Right ventricle myocardium superior (tissue), 1 donor: Measurements from ENCODE around the gene ST6GALNAC3. TPM values are rescaled to one million over a fixed set of nuclear protein-coding genes. Genes with fewer than 3 reads are reported as not detected.
"Not testable (repeated sequence)": the region's sequence is repeated elsewhere in the genome, so short reads cannot be mapped to it uniquely, and the experiment has no call there.

Source experiments
- ATAC-seq: fragments of 200-7000 bp; cut with Tn5 transposase; one replicate; pipeline ENCODE4 v1.9.1; 2020; ENCODE audit warnings: mild to moderate bottlenecking; ENCODE audit not compliant: poor library complexity
- DNase-seq: peaks from one replicate; pipeline ENCODE4 v3.0.0-alpha.2; 2020
- intact Hi-C: fragments of 100-400 bp; cut with DNase I; formaldehyde crosslinking; loops from one replicate; pipeline ENCODE4 v1.11.2; 2022
- total RNA-seq: library from RNA; stranded (reverse); fragmentation: NEBNext Ultra II Directional; extraction: Animal tissue kit (Norgen Biotek cat#: 25700); gene quantifications from one replicate; pipeline ENCODE4 v1.2.1, GENCODE V29; 2021
- donor health status: DM: no; HTN: yes; CAD: no; lungs with severe emphysema.

The ST6GALNAC3 gene
- total RNA-seq, 1 donor from 2014 or later = 4.5 TPM

DNA sequence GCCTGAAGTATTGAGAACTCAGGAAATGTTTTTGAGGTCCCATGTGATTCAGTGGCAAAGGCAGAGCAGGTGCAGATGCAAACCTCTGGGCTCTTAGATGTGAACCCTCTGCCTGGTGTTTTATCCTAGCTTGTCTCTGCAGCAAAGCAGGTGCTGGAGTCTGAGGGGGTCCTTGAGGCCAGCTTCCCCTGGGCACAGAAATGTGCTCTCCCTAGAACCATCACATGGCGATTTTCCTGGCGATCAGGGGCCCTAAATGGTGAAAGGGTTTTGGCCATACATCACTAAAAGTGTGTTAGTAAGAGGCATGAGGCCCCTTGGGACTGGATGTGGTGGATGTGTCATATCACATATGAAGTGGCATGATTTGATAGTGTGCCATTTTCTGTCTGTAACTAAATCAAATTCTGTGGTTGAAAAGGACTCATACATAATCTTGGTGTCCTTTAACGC lies 144.8 kb downstream of the ST6GALNAC3 start:
- intact Hi-C loops = no loop called here
- ATAC-seq (no peak), DNase-seq (no peak)

DNA sequence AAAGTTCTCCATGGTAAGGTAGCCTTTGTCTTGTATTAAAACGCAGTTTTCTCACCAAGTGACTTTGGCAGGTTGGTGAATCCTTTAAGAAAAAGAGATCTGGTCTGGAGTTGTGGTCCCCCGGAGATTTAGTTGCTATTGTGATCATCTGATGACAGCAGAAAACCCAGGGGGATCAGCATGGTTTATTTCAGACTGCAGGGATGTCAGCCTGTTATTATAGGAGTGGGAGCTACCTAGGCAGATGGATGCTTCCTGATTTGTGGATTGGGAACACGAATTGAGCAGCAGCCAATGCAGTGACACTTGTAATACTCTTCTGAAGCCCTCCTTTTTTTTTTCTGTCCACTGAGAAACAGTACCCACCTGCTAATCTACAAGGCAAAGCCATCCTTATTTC lies 150.2 kb downstream of the ST6GALNAC3 start:
- ATAC-seq = no peak
- no peak for DNase-seq
- intact Hi-C loops = no loop called here

DNA sequence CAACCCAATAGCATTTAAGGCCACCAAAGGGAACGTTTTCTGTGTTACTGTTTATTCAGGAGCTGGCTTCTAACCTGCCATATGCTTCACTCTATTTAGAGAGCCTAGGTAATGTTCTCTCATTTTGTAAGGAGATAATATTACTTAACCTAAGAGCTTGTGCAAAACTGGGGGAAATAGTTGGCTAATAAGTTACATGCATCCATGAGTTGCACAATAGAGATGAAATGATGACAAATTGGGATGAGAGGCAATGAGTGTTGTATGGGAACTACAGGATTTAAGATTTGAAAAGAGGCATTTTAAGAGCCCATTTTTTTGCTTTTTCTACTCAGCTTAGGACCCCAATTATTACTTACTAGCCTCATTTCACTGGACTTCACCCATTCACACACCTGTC lies 151.0 kb downstream of the ST6GALNAC3 start:
- no peak for DNase-seq
- intact Hi-C loops = no loop called here
- no peak for ATAC-seq

DNA sequence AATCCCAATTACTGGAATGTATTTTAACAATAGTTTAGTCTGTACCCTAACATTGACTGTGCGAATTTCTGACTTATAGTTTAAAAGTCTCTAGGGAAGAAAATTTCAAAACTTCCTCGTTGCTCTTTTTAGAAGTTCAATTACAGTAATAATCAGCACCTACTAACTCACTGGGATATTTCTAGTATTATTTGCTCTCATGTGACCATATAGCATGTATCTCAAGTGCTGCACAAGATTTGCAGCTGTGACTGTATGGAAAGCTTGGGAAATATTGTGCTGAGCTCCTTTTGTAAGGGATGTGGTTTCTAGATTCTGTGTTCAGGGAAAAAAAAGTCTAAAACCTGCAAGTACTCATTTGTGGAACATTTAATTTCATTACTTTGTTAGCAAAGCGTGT lies 153.1 kb downstream of the ST6GALNAC3 start:
- ATAC-seq (no peak), DNase-seq (no peak)
- intact Hi-C loops = no loop called here

DNA sequence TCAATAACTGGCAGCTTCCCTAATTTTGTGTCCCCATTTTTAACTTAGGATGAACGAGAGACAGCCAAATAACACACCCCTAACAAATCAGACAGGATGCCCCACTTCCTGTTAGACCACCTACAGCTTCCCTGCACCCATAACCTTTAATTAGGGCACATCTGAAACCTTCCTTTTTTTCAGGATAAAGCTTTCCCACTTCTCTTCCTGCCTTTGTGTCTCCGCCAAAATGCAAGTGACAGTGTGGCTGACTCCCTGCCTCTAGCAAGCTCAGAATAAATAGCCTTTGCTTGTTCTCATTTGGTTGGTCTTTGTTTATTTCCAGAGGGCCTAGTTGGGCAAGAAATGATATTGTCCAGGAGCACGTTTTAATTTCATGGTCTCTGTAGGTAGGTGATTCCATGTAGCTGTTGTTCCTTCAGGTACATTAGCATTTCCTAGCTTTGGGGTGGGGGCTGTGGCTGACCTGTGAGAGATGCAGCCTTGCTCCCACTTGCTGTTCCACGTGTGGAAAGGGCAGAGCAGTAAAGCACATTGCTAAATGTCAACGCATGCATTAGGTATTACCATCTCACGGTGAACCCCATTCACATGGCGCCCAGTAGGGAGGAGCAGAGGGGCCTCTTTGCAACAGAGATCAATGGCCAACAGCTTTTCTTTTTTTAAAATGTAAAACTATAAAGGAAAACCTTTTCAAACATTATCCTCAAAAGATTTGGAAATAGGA lies 154.9 kb downstream of the ST6GALNAC3 start:
- DNase-seq (no peak), ATAC-seq (no peak)
- intact Hi-C loops = no loop called here

DNA sequence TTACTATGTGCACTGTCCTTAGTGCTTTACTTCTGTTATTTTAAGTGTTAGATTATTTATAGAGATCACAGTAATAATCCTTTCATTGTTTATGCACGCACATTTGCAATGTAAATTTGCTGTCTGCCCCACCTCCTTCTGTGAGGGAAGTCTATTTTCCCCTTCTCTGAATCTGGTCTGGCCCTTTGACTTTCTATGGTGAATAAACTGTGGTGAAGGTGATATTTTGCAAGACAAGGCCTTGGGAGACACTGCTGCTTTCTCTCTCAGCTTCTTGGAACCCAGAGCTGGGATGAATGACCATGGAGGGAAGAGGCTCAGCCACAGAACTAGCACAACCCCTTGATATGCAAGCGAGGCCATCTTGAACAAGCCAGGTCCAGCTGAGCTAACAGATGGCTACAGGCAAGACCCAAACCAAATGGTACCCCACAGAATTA lies 156.3 kb downstream of the ST6GALNAC3 start:
- intact Hi-C loops = no loop called here
- ATAC-seq (no peak), DNase-seq (no peak)

DNA sequence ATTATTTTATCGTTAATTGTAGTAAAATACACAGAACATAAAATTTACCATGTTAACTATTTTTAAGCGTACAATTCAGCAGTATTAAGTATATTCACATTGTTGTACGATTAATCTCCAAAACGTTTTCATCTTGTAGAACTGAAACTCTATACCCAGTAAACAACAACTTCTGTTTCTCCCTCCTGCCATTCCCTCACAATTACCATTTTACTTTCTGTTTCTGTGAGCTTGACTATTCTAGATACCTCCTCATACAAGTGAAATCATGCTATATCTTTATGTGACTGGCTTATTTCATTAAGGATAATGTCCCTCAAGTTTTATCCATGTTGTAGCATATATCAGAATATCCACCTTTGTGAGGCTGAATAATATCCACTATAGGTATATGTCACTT lies 156.8 kb downstream of the ST6GALNAC3 start:
- DNase-seq = no peak
- ATAC-seq = no peak

DNA sequence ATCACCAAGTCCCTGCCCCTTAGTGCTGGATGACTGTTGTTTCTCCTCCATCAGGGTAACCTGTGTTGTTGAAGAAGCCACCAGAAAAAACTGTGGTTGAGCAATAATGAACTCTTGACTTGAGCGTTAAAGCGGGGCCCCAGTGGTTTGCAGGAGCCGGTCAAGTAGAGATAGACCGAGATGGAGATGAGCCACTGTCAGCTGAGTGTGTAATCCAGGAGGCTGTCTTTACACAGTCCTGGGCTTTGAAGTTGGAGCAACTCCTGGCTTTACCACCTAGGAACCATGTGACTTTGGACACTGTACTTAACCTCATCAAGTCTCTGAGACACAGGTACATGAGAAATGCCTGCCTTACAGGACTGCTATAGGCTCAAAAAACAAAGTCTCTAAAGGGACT lies 158.1 kb downstream of the ST6GALNAC3 start:
- ATAC-seq (no peak), DNase-seq (no peak)
- intact Hi-C loops = no loop called here

More for the DNA sequence above, 156.8 kb downstream of the ST6GALNAC3 start:
- intact Hi-C loops = no loop called here

DNA sequence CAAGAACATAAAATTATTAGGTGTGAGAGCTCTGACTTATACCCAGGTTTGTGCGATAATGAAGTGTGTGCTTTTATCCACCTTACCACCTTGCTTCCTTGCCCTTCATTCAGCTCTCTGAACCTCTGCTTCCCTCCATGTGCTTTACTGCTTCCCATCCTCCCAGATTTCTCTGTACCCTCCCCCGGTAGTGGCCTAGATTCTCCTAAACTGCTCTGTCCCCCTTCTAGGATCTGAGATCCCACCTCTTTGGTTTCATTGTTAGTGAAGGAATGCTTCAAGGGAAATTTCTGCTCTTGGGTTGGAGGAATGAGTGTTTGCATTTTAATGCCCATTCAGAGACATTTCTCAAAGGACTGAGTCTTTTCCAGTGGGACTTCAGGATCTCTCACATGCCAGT lies 159.5 kb downstream of the ST6GALNAC3 start:
- ATAC-seq = no peak
- no peak for DNase-seq
- intact Hi-C loops = no loop called here

DNA sequence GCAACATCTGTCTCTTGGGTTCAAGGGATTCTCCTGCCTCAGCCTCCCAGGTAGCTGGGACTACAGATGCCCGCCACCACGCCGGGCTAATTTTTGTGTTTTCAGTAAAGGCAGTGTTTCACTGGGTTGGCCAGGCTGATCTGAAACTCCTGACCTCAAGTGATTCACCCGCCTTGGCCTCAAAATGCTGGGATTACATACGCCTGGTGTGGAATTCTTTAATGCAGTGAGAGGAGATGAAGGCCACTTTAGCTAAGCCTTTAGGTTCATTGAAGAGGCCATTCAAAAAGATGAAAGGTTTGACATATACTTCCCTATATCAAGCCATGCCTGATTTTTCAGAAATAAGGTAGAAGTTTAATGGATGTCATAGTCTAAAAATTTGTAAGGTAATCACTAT lies 162.7 kb downstream of the ST6GALNAC3 start:
- intact Hi-C loops = no loop called here
- DNase-seq (no peak), ATAC-seq (no peak)

DNA sequence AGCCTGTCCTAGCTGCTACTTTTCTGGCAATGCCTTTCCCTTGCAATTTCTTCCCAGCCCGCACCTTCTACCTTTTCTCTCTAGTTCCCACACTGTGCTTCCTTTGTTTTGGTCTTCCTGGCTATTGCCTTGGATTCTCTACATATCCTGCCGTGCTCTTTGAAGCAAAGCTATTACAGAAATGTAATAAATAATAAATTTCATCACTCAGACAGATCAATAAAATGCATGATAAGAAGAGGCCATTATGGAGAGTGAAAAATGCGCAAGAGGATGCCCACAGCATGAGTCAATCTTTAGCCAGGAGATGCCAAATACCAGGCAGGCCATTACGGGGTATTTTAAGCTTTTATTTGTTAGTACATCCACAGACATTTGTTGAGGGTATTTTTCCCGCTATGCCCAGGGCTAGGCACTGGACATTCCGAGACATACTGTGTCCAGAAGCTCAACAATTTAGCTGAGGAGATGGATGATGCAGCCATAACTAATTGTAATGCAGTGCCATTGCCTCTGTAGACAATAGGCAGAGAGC lies 163.6 kb downstream of the ST6GALNAC3 start:
- no peak for ATAC-seq
- intact Hi-C loops = no loop called here
- DNase-seq = no peak

DNA sequence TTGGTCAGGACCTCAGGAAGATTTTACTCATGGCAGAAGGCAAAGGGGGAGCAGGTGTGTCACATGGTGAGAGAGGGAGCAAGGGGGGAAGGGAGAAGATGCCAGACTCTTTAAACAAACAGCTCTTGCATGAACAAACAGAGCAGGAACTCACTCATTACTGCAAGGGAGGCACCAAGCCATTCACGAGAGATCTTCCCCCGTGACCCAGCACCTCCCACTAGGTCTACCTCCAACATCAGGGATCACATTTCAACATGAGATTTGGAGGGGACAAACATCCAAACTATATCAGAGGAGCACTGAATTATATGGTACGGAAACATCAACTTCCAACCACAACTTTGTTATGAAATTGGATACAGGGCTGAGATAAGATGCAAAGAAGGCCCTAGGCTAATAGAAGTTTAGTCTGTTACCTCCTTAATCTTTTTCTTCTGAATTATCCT lies 164.9 kb downstream of the ST6GALNAC3 start:
- ATAC-seq = no peak
- intact Hi-C loops = no loop called here

DNA sequence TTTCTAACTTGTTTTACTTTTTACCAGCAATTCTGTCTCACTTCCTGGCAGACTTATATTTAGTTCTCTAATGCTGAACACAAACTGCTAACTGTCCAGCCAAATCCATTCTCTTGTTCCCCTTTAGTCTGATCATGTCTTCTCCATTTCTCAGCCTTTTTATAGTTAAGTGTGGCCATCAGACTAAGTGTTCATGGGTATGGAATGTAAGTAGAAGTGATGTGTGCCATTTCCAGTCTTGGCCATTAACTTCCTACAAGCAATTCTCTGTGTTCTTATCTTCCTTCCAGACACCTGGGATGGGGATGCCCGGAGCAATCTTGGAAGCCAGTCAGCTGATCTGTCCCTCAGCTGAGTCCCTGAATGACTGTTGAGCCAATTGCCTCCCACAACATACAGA lies 165.8 kb downstream of the ST6GALNAC3 start:
- DNase-seq = no peak
- intact Hi-C loops = no loop called here
- ATAC-seq = no peak

More for the DNA sequence above, 164.9 kb downstream of the ST6GALNAC3 start:
- no peak for DNase-seq

DNA sequence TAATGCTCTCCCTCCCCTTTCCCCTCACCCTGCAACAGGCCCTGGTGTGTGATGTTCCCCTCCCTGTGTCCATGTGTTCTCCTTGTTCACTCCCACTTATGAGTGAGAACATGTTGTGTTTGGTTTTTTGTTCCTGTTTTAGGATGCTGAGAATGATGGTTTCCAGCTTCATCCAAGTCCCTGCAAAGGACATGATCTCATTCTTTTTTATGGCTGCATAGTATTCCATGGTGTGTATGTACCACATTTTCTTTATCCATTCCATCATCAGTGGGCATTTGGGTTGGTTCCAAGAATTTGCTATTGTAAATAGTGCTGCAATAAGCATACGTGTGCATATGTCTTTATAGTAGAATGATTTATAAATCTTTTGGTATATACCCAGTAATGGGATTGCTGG lies 168.0 kb downstream of the ST6GALNAC3 start:
- DNase-seq, ATAC-seq, intact Hi-C loops: not testable (repeated sequence)

DNA sequence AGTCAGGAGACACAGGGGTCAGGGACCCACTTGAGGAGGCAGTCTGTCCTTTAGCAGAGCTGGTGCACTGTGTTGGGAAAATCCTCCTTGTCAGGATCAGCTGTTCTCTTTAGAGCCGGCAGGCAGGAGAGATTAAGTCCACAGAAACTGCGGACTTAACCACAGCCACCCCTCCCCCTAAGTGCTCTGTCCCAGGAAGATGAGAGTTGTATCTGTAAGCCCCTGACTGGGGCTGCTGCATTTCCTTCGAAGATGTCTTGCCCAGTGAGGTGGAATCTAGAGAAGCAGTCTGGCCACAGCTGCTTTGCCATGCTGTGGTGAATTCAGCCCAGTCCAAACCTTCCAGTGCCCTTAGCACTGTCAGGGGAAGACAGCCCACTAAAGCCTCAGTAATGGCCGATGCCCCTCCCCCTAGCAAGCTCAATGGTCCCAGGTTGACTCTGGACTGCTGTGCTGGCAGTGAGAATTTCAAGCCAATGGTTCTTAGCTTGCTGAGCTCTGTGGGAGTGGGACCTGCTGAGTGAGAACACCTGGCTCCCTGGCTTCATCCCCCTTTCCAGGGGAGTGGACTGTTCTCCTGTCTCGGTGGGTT lies 172.8 kb downstream of the ST6GALNAC3 start:
- intact Hi-C loops = no loop called here
- DNase-seq (no peak), ATAC-seq (no peak)

DNA sequence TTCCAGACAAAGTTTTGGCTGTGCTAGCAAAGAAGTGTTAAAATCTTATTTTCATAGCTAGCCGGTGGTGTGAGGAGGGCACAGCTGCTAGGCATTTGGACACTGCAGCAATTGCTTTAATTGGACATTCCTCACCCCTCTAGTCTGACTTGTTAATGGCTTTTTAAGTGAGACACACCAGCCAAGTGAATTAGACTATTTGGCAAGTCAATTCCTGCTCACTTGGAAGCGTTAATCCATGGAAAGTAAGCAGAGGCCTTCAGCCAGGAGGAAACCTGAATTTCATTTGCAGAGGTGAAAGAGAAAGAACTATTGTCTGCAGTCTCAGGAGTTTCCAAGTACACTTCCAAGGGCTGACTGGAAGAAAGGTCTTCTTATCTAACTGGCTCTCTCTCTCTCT lies 175.7 kb downstream of the ST6GALNAC3 start:
- DNase-seq (no peak), ATAC-seq (no peak)
- intact Hi-C loops = no loop called here

DNA sequence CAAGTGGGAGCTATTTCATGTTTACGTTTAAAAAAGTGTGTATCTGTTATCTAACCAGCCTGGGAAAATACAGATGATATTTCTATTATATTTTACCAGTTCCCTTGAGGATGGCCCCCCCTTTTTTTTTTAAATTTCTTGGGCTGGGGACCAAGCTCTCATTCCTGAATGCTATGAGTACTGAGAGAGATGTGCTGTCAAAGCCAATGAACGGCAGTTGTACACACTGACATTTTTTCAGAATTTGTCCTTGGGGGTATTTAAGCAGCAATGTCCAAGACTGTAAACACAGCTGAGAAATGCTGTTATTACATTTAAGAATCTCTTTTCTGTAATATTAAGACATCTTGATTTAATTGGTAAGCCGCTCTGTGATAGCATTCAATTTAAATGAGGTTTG lies 177.9 kb downstream of the ST6GALNAC3 start:
- intact Hi-C loops = no loop called here
- DNase-seq = no peak
- ATAC-seq = no peak

DNA sequence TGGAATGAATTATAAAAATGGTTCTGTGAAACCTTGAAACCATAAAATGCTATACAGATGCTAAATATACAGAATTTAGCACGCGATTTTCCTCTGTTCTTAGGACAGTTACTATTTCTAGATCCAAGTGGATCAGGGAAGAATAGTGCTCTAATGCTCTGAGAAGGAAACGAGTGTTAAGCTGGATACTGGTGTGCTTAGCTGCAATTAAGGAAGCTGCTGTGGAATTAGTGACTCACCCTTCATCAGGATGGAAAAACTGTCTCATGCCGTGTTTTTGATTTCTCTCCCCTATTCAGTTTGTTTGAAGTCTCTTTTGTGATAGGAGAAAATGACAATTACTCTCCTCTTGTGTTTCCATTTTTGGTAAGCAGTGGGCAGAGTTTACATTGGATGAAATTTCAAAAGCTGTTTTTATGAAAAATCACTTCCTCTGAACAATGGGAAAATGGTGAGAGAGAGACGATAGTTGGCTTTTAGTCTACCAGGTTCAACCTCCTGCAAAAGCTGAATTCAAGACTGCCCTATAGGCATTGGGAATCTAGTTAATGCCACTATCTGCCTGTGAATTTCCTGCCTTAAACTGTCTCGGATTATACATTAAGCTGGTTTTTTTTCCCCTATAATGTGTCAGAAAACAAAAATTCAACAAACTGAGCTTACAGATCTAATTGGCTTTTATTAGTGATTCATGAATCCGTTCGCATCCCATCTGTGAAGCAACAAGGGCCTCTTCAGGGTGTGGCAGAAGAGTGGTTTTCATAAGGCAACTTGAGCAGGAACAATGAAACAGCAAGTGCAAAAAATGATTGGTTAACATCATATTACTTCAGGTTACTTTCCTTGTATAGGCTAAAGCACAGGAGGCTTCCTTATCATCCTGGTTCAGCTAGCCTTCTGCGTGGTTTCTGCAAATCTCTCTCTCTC lies 179.8 kb downstream of the ST6GALNAC3 start:
- intact Hi-C loops = no loop called here
- DNase-seq (no peak), ATAC-seq (no peak)
